ENCODE data around the gene ETV7. TPM values are rescaled to one million over a fixed set of nuclear protein-coding genes. Genes with fewer than 3 reads are reported as not detected.

The ETV7 gene
- total RNA-seq, 1 experiment from 2014 or later, result 0.58 TPM

GRCh38 chr6:36353411-36353915 is 34.0 kb downstream of the ETV7 start:
- Histone ChIP-seq H3K9me3 (ENCODE audit: low read depth, low read length, poor library complexity, severe bottlenecking) (peaks cover 16% of the 10 kb centered on the region), H3K4me3 (ENCODE audit: low read depth, low read length, poor library complexity, severe bottlenecking) (no peak overlapping the region), H3K4me1 (ENCODE audit: insufficient read depth, low read length, poor library complexity, severe bottlenecking) (no peaks in the 10 kb centered on the region), H3K27me3 (replicated peaks; ENCODE audit: insufficient read depth, low read depth, low read length, poor library complexity) (no peaks in the 10 kb centered on the region), H3K27ac (ENCODE audit: low read depth, low read length, poor library complexity, severe bottlenecking) (no peak overlapping the region), H3K36me3 (ENCODE audit: insufficient read depth, low read length, poor library complexity, severe bottlenecking) (no peaks in the 10 kb centered on the region)
- BruUV-seq (replicated peaks), result no TSS peak
- TF ChIP-seq EZH2 (IDR thresholded peaks at IDR 0.05; ENCODE audit: borderline replicate concordance, low read depth, low read length, poor library complexity, severe bottlenecking) (no peak), CTCF (conservative IDR thresholded peaks at IDR 0.05; ENCODE audit: low read depth, low read length) (no peak)
- ChIA-PET CTCF (interaction anchor here (0.9 kb wide), 1 partner anchor 13 kb away, joined by 3 read pairs; no protein-coding TSS in a partner anchor), POLR2A (ENCODE audit: low non-redundant PET) (no interaction called here)
- peak; percentile 61 for DNase-seq (ENCODE audit: low spot score)
- intact Hi-C loops (cut with micrococcal nuclease; ENCODE audit: unreplicated experiment), result no loop called here

- Histone ChIP-seq H3K27ac (ENCODE audit: low read depth, low read length, poor library complexity, severe bottlenecking) (no peak overlapping the region), H3K4me1 (ENCODE audit: insufficient read depth, low read length, poor library complexity, severe bottlenecking) (no peaks in the 10 kb centered on the region), H3K36me3 (ENCODE audit: insufficient read depth, low read length, poor library complexity, severe bottlenecking) (no peaks in the 10 kb centered on the region), H3K27me3 (replicated peaks; ENCODE audit: insufficient read depth, low read depth, low read length, poor library complexity) (no peaks in the 10 kb centered on the region), H3K9me3 (ENCODE audit: low read depth, low read length, poor library complexity, severe bottlenecking) (peaks cover 16% of the 10 kb centered on the region), H3K4me3 (ENCODE audit: low read depth, low read length, poor library complexity, severe bottlenecking) (no peak overlapping the region)
- TF ChIP-seq EZH2 (IDR thresholded peaks at IDR 0.05; ENCODE audit: borderline replicate concordance, low read depth, low read length, poor library complexity, severe bottlenecking), result no peak
- no peak for TF ChIP-seq CTCF (conservative IDR thresholded peaks at IDR 0.05; ENCODE audit: low read depth, low read length)
- ChIA-PET CTCF (no interaction called here), POLR2A (ENCODE audit: low non-redundant PET) (no interaction called here)
- no TSS peak for BruUV-seq (replicated peaks)
- intact Hi-C loops (cut with micrococcal nuclease; ENCODE audit: unreplicated experiment), result no loop called here
- no peak for DNase-seq (ENCODE audit: low spot score)
Observed at GRCh38 chr6:36352477-36353157, 34.9 kb downstream of the ETV7 start.

- peaks cover 16% of the 10 kb centered on the region for H3K9me3 ChIP-seq (ENCODE audit: low read depth, low read length, poor library complexity, severe bottlenecking)
- no peak for TF ChIP-seq EZH2 (IDR thresholded peaks at IDR 0.05; ENCODE audit: borderline replicate concordance, low read depth, low read length, poor library complexity, severe bottlenecking)
- TF ChIP-seq CTCF (conservative IDR thresholded peaks at IDR 0.05; ENCODE audit: low read depth, low read length), result no peak
- ChIA-PET POLR2A (ENCODE audit: low non-redundant PET) (no interaction called here), CTCF (no interaction called here)
- DNase-seq (ENCODE audit: low spot score), result no peak
- H3K27ac ChIP-seq (ENCODE audit: low read depth, low read length, poor library complexity, severe bottlenecking), result no peak overlapping the region
- H3K4me3 ChIP-seq (ENCODE audit: low read depth, low read length, poor library complexity, severe bottlenecking), result no peak overlapping the region
- no TSS peak for BruUV-seq (replicated peaks)
- H3K27me3 ChIP-seq (replicated peaks; ENCODE audit: insufficient read depth, low read depth, low read length, poor library complexity), result no peaks in the 10 kb centered on the region
- no peaks in the 10 kb centered on the region for H3K4me1 ChIP-seq (ENCODE audit: insufficient read depth, low read length, poor library complexity, severe bottlenecking)
- intact Hi-C loops (cut with micrococcal nuclease; ENCODE audit: unreplicated experiment), result no loop called here
- H3K36me3 ChIP-seq (ENCODE audit: insufficient read depth, low read length, poor library complexity, severe bottlenecking), result no peaks in the 10 kb centered on the region
Observed at GRCh38 chr6:36350681-36351571, 36.5 kb downstream of the ETV7 start.

Data from A673 (cell line).